Measurements from ENCODE around the gene DHX30. TPM values are rescaled to one million over a fixed set of nuclear protein-coding genes. Genes with fewer than 3 reads are reported as not detected.

DHX30 gene
- polyA plus RNA-seq, 1 of the 3 experiments (the other 2 are of a cell fraction) = 86.3 TPM

DNA sequence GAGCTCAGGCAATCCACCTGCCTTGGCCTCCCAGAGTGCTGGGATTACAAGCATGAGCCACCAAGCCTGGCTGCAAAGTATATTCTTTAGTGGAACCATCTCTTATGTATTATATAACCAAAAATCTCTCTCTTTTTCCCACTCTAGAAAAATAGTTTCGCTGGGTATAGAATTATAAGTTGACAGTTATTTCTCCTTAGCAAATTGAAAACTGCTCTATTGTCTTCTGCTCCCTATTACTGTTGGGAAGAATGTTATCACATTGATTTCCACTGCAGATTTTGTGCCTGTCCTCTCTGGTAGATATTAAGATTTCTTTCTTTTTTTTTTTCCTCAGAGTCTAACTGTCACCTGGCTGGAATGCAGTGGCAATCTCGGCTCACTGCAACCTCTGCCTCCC lies 10.2 kb upstream of the DHX30 start:
- H3K27me3 ChIP-seq (ENCODE audit: insufficient read depth) = no peaks in the 10 kb centered on the region
- no peaks in the 10 kb centered on the region for H3K9me2 ChIP-seq
- DNase-seq = no peak
- H3K27ac ChIP-seq (ENCODE audit: low read depth in 2 of 2, low read length in 1 of 2) = no peak overlapping the region
- H3K79me2 ChIP-seq (ENCODE audit: insufficient read depth) = no peaks in the 10 kb centered on the region
- no peak overlapping the region for H2AFZ ChIP-seq (ENCODE audit: low read depth)
- H3K4me2 ChIP-seq = no peak overlapping the region
- no peaks in the 10 kb centered on the region for H3K4me1 ChIP-seq (ENCODE audit: control insufficient read depth in 1 of 2, insufficient read depth in 2 of 2, low read depth in 1 of 2, low read length in 1 of 2)
- no peak overlapping the region for H3K4me3 ChIP-seq (ENCODE audit: low read depth in 2 of 2, low read length in 1 of 2)
- ChIA-PET POLR2A (no interaction called here), CTCF (no interaction called here)
- no peaks in the 10 kb centered on the region for H4K20me1 ChIP-seq (ENCODE audit: insufficient read depth)
- no peaks in the 10 kb centered on the region for H3K36me3 ChIP-seq (replicated peaks in 1 of 2; ENCODE audit: control insufficient read depth in 1 of 2, insufficient read depth in 2 of 2, low read length in 1 of 2)
- H3K9me3 ChIP-seq = no peaks in the 10 kb centered on the region; the same call in 1 of the 2 replicates
- no peak overlapping the region for H3K9ac ChIP-seq
- peaks cover 4% of the 10 kb centered on the region for H3F3A ChIP-seq (replicated peaks; ENCODE audit: insufficient read depth)
- TF ChIP-seq ZBTB33 (IDR thresholded peaks at IDR 0.05; ENCODE audit: borderline replicate concordance, low read depth) (no peak), USF2 (IDR thresholded peaks at IDR 0.05; ENCODE audit: borderline replicate concordance, low read depth, low read length) (no peak), PBX3 (IDR thresholded peaks at IDR 0.05) (no peak), TEAD4 (IDR thresholded peaks at IDR 0.05; ENCODE audit: borderline replicate concordance, insufficient read depth) (no peak), FOXM1 (IDR thresholded peaks at IDR 0.05; ENCODE audit: low read depth) (no peak), TAF1 (IDR thresholded peaks at IDR 0.05; ENCODE audit: borderline replicate concordance, low read depth, low read length) (no peak)
- 89% methylated on average over 2 of the region's 2 CpGs for WGBS (ENCODE audit: low lambda C conversion rate)

GRCh38 chr3:47794544-47794943 lies 8.4 kb upstream of the DHX30 start:
- H3K36me3 ChIP-seq (replicated peaks in 1 of 2; ENCODE audit: control insufficient read depth in 1 of 2, insufficient read depth in 2 of 2, low read length in 1 of 2) = no peaks in the 10 kb centered on the region
- H3K27ac ChIP-seq (ENCODE audit: low read depth in 2 of 2, low read length in 1 of 2) = no peak overlapping the region
- CTCF ChIA-PET = interaction anchor here (1.1 to 1.4 kb wide), 3 partner anchors 178 to 273 kb away, joined by 3 read pairs; no protein-coding TSS in a partner anchor
- H3K9me2 ChIP-seq = no peaks in the 10 kb centered on the region
- H3K4me1 ChIP-seq (ENCODE audit: control insufficient read depth in 1 of 2, insufficient read depth in 2 of 2, low read depth in 1 of 2, low read length in 1 of 2) = no peaks in the 10 kb centered on the region
- no peaks in the 10 kb centered on the region for H4K20me1 ChIP-seq (ENCODE audit: insufficient read depth)
- no peak overlapping the region for H2AFZ ChIP-seq (ENCODE audit: low read depth)
- no peaks in the 10 kb centered on the region; the same call in 1 of the 2 replicates for H3K9me3 ChIP-seq
- no peaks in the 10 kb centered on the region for H3F3A ChIP-seq (replicated peaks; ENCODE audit: insufficient read depth)
- H3K9ac ChIP-seq = no peak overlapping the region
- H3K4me2 ChIP-seq = no peak overlapping the region
- no peaks in the 10 kb centered on the region for H3K79me2 ChIP-seq (ENCODE audit: insufficient read depth)
- no peak overlapping the region for H3K4me3 ChIP-seq (ENCODE audit: low read depth in 2 of 2, low read length in 1 of 2)
- WGBS (ENCODE audit: low lambda C conversion rate) = 78% methylated on average over 4 of the region's 4 CpGs
- H3K27me3 ChIP-seq (ENCODE audit: insufficient read depth) = no peaks in the 10 kb centered on the region
- POLR2A ChIA-PET = interaction anchor here (0.6 kb wide), 1 partner anchor 13 kb away, joined by 3 read pairs; no protein-coding TSS in a partner anchor
- no peak for DNase-seq
- TF ChIP-seq EP300 (IDR thresholded peaks at IDR 0.05; ENCODE audit: borderline replicate concordance in 1 of 2, low read depth in 1 of 2, low read length in 1 of 2) (no peak), MXI1 (IDR thresholded peaks at IDR 0.05; ENCODE audit: low read depth, low read length) (no peak), USF1 (IDR thresholded peaks at IDR 0.05; ENCODE audit: borderline replicate concordance, low read depth) (no peak), ELF1 (IDR thresholded peaks at IDR 0.05) (no peak), GABPA (IDR thresholded peaks at IDR 0.05; ENCODE audit: low read depth) (no peak), GATA2 (CRISPR knock-in tag; IDR thresholded peaks at IDR 0.05) (no peak), MEF2A (IDR thresholded peaks at IDR 0.05; ENCODE audit: borderline replicate concordance, low read depth) (no peak), JUND (IDR thresholded peaks at IDR 0.05) (no peak), FOXM1 (IDR thresholded peaks at IDR 0.05; ENCODE audit: low read depth) (no peak), NFIC (IDR thresholded peaks at IDR 0.05; ENCODE audit: borderline replicate concordance) (no peak), IRF3 (IDR thresholded peaks at IDR 0.05; ENCODE audit: low read depth, low read length) (no peak), SMC3 (IDR thresholded peaks at IDR 0.05; ENCODE audit: low read depth, low read length) (no peak), RCOR1 (IDR thresholded peaks at IDR 0.05; ENCODE audit: low read length) (no peak), SIN3A (IDR thresholded peaks at IDR 0.05; ENCODE audit: borderline replicate concordance, low read depth, low read length) (no peak), ZBTB33 (IDR thresholded peaks at IDR 0.05; ENCODE audit: borderline replicate concordance, low read depth) (no peak)
